Measurements from ENCODE around the gene BDKRB2. TPM values are rescaled to one million over a fixed set of nuclear protein-coding genes. Genes with fewer than 3 reads are reported as not detected.

The BDKRB2 gene
- total and polyA plus RNA-seq, 2 donors (not counting 1 experiment from before 2014, with no cell fraction given) = not detected

DNA sequence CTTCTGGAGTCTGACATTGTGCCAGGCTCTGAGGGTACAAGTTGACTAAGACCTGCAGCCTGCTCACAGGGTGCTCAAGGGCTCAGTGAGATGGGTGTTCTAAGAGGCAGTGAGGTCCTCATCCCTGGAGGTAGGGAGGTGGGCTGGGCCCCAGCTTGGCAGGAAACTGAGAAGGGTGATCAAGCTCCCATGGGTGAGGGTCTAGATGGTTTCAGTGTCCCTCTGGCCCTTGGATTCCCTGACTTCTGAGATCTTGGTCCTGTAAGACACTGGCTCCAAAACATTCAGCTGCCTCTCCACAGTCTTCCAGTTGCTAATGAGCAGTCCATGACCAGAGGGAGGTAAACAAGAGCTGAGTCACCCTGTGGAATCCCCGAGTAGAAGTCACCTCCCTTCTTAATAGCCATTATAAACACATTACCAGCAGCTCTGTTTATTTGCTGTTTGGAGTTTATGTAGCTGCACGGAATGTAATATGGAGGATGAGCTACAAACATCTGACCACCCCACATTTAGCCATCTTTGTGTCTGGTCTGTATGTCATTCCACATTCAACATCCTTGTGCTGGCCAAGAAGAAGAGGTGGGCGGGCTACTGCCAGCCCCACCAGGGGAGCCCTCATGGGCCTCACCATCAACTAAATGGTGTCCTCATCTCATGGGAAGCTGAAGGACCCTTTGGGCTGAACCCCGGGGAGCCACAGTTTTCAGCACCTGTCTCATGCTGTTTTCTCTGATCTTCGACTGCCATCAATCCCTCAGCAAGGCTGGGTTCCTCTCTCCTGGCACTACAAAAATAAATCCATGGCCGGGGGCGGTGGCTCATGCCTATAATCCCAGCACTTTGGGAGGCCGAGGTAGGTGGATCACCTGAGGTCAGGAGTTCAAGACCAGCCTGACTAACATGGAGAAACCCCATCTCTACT lies 37.2 kb upstream of the BDKRB2 start:
- intact Hi-C loops (cut with micrococcal nuclease) = no loop called here
- Histone ChIP-seq H3K36me3 (replicated peaks in 1 of 2; ENCODE audit: control extremely low read depth in 1 of 2, control insufficient read depth in 1 of 2, extremely low read depth in 1 of 2, insufficient read depth in 2 of 2, low read length in 1 of 2) (no peaks in the 10 kb centered on the region), H4K20me1 (ENCODE audit: control insufficient read depth, insufficient read depth, low read length, poor library complexity, severe bottlenecking) (no peaks in the 10 kb centered on the region), H2AFZ (ENCODE audit: insufficient read depth, low read depth, low read length, poor library complexity, severe bottlenecking) (no peak overlapping the region), H3K9me3 (ENCODE audit: control extremely low read depth in 1 of 3, control insufficient read depth in 2 of 3, insufficient read depth in 1 of 3, low read length in 2 of 3) (no peaks in the 10 kb centered on the region), H3K4me3 (ENCODE audit: control extremely low read depth in 1 of 5, extremely low read depth in 1 of 5, insufficient read depth in 1 of 5, low read depth in 2 of 5, low read length in 4 of 5) (no peak overlapping the region), H3K27me3 (replicated peaks in 1 of 4; ENCODE audit: control extremely low read depth in 1 of 4, control insufficient read depth in 3 of 4, insufficient read depth in 4 of 4, low read length in 3 of 4) (peaks cover 0 to 2% (median 0%) of the 10 kb centered on the region in 4 experiments), H3K27ac (ENCODE audit: low read length in 2 of 2) (no peak overlapping the region), H3K79me2 (ENCODE audit: control insufficient read depth, insufficient read depth, low read length) (no peaks in the 10 kb centered on the region), H3K4me1 (ENCODE audit: control insufficient read depth in 2 of 2, insufficient read depth in 2 of 2, low read length in 2 of 2) (no peaks in the 10 kb centered on the region), H3K9ac (ENCODE audit: low read length) (no peak overlapping the region), H3K4me2 (replicated peaks; ENCODE audit: low read depth, low read length, poor library complexity, severe bottlenecking) (no peak overlapping the region)
- 86% methylated on average over 3 of the region's 8 CpGs for WGBS (ENCODE audit: insufficient coverage)
- DNase-seq (no peak), ATAC-seq (ENCODE audit: low read depth) (no peak)
- no peak overlapping the region for H3K4me3 Mint-ChIP-seq
- peaks cover 7% of the 10 kb centered on the region for H3K27me3 Mint-ChIP-seq
- no peaks in the 10 kb centered on the region for H3K9me3 Mint-ChIP-seq (ENCODE audit: insufficient read depth)
- no peak overlapping the region for H3K27ac Mint-ChIP-seq
- TF ChIP-seq, protein P1, sequence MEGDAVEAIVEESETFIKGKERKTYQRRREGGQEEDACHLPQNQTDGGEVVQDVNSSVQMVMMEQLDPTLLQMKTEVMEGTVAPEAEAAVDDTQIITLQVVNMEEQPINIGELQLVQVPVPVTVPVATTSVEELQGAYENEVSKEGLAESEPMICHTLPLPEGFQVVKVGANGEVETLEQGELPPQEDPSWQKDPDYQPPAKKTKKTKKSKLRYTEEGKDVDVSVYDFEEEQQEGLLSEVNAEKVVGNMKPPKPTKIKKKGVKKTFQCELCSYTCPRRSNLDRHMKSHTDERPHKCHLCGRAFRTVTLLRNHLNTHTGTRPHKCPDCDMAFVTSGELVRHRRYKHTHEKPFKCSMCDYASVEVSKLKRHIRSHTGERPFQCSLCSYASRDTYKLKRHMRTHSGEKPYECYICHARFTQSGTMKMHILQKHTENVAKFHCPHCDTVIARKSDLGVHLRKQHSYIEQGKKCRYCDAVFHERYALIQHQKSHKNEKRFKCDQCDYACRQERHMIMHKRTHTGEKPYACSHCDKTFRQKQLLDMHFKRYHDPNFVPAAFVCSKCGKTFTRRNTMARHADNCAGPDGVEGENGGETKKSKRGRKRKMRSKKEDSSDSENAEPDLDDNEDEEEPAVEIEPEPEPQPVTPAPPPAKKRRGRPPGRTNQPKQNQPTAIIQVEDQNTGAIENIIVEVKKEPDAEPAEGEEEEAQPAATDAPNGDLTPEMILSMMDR (IDR thresholded peaks at IDR 0.05) = no peak
- TF ChIP-seq EZH2 (IDR thresholded peaks at IDR 0.05; ENCODE audit: borderline replicate concordance, insufficient read depth, low read depth, low read length, poor library complexity, severe bottlenecking) = no peak
- POLR2A ChIA-PET = no interaction called here
- H3K4me1 Mint-ChIP-seq = no peaks in the 10 kb centered on the region
- CTCF ChIA-PET = no interaction called here

DNA sequence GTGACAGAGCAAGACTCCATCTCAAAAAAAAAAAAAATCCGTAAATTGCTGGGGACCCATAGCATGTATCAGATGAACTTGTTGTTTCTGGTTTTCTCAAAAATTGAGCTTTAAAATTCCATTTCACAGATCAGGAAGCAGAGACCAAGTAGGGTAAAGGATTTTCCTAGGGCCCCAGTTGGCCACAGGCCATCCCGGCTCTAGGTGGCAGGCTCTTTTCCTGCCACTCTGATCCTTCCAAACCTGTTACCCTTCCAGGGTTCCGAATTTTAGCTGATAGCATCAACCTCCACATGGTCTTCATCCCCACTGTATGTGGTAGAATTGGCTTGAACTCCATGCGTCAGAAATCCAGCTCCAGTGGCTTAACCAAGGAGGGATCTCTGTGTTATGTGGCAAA lies 36.1 kb upstream of the BDKRB2 start:
- Mint-ChIP-seq H3K9me3 (ENCODE audit: insufficient read depth) (no peaks in the 10 kb centered on the region), H3K27ac (no peak overlapping the region), H3K4me3 (no peak overlapping the region), H3K4me1 (no peaks in the 10 kb centered on the region), H3K27me3 (peaks cover 16% of the 10 kb centered on the region)
- no peak for TF ChIP-seq EZH2 (IDR thresholded peaks at IDR 0.05; ENCODE audit: borderline replicate concordance, insufficient read depth, low read depth, low read length, poor library complexity, severe bottlenecking)
- TF ChIP-seq, protein P1 (IDR thresholded peaks at IDR 0.05) = no peak
- Histone ChIP-seq H3K27me3 (replicated peaks in 1 of 4; ENCODE audit: control extremely low read depth in 1 of 4, control insufficient read depth in 3 of 4, insufficient read depth in 4 of 4, low read length in 3 of 4) (peaks cover 0 to 2% (median 0%) of the 10 kb centered on the region in 4 experiments), H3K79me2 (ENCODE audit: control insufficient read depth, insufficient read depth, low read length) (no peaks in the 10 kb centered on the region), H3K4me3 (ENCODE audit: control extremely low read depth in 1 of 5, extremely low read depth in 1 of 5, insufficient read depth in 1 of 5, low read depth in 2 of 5, low read length in 4 of 5) (no peak overlapping the region), H4K20me1 (ENCODE audit: control insufficient read depth, insufficient read depth, low read length, poor library complexity, severe bottlenecking) (no peaks in the 10 kb centered on the region), H3K4me1 (ENCODE audit: control insufficient read depth in 2 of 2, insufficient read depth in 2 of 2, low read length in 2 of 2) (no peaks in the 10 kb centered on the region), H3K27ac (ENCODE audit: low read length in 2 of 2) (no peak overlapping the region), H3K9me3 (ENCODE audit: control extremely low read depth in 1 of 3, control insufficient read depth in 2 of 3, insufficient read depth in 1 of 3, low read length in 2 of 3) (no peaks in the 10 kb centered on the region), H3K4me2 (replicated peaks; ENCODE audit: low read depth, low read length, poor library complexity, severe bottlenecking) (no peak overlapping the region), H3K9ac (ENCODE audit: low read length) (no peak overlapping the region), H2AFZ (ENCODE audit: insufficient read depth, low read depth, low read length, poor library complexity, severe bottlenecking) (no peak overlapping the region), H3K36me3 (replicated peaks in 1 of 2; ENCODE audit: control extremely low read depth in 1 of 2, control insufficient read depth in 1 of 2, extremely low read depth in 1 of 2, insufficient read depth in 2 of 2, low read length in 1 of 2) (no peaks in the 10 kb centered on the region)
- WGBS (ENCODE audit: insufficient coverage) = no CpG with 5 or more reads among the region's 4 CpGs
- CTCF ChIA-PET = no interaction called here
- no peak for DNase-seq
- intact Hi-C loops (cut with micrococcal nuclease) = no loop called here
- POLR2A ChIA-PET = no interaction called here
- no peak for ATAC-seq (ENCODE audit: low read depth)

Data from B cell (primary cell).